IPS-20b (cell line): ENCODE data around the gene DYNLT2B.
"Not testable (repeated sequence)": the region's sequence is repeated elsewhere in the genome, so short reads cannot be mapped to it uniquely, and the experiment has no call there.

Experiments
- H3K27ac ChIP-seq: one replicate; pipeline ENCODE4 v1.5.1; 2013; ENCODE audit warnings: low read length
- H3K27me3 ChIP-seq: 2 replicates; pipeline ENCODE4 v1.6.1; 2013; ENCODE audit warnings: mild to moderate bottlenecking, low read length, inconsistent platforms; ENCODE audit not compliant: insufficient read depth
- H3K36me3 ChIP-seq: 2 replicates; pipeline ENCODE4 v1.6.1; 2013; ENCODE audit warnings: low read depth, mild to moderate bottlenecking, inconsistent platforms, low read length, moderate library complexity; ENCODE audit not compliant: insufficient read depth
- H3K4me1 ChIP-seq: 2 replicates; pipeline ENCODE4 v1.6.1; 2013; ENCODE audit warnings: mild to moderate bottlenecking, control low read depth, inconsistent platforms, low read length, moderate library complexity; ENCODE audit not compliant: insufficient read depth
- H3K4me3 ChIP-seq: 2 replicates; pipeline ENCODE4 v1.5.1; 2013; ENCODE audit warnings: mild to moderate bottlenecking, low read length, inconsistent platforms
- H3K9ac ChIP-seq: 2 replicates; pipeline ENCODE4 v1.6.1; 2013; ENCODE audit warnings: low read depth, mild to moderate bottlenecking, inconsistent platforms, low read length, moderate library complexity
- H3K9me3 ChIP-seq: 2 replicates; pipeline ENCODE4 v1.6.1; 2013; ENCODE audit warnings: mild to moderate bottlenecking, low read depth, low read length, inconsistent platforms; ENCODE audit not compliant: insufficient read depth

DYNLT2B gene

DNA sequence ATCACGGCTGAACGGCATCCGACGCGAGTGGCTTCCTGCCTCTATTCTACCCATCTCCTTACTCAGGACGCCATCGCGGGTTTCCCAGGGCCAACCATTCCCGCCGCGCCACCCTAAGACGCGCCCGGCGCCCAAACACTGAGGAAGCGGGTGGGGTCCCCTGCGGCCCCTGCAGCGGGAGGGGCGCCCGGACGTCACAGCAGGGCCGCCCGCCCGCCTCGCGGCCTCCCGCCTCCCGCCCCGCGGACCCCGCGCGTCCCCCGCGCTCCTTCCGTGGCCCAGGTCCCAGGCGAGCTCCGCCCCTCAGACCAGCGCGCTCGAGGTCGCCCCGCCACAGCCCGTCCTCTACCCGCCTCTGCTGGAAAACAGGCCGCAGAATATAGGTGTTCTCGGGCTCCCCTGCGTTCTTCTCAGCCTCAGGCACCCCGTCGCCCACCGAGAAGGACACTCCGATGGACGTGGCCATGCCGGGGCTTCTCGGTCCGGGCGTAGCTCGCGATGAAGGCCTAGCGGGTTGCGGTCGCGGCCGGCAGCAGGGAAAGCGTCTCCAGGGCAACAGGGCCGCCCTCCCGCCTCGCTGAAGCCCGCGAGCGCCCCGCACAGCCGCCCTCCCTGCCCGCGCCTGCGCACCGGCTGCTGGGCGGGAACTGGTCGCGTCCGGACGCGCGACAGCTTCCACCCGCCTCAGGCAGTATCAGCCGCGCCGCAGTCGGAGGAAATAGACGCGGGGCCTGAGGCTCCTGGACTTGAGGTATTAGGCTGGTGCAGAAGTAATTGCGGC lies at the start of gene DYNLT2B:
DYNLT2B (minus strand) TSS at position 554 of the 781 bp plus-strand sequence; CDS start at position 466, 88 bp downstream.
- Histone ChIP-seq H3K9ac (peak within 1 kb of the TSS; percentile 73; the same call in 1 of the 2 replicates), H3K4me3 (peak within 1 kb of the TSS; percentile 89), H3K4me1 (no peaks in the 10 kb centered on the region), H3K9me3 (no peaks in the 10 kb centered on the region), H3K36me3 (no peaks in the 10 kb centered on the region; the same call in 1 of the 2 replicates), H3K27me3 (no peaks in the 10 kb centered on the region), H3K27ac (no peak within 1 kb of the TSS)

- Histone ChIP-seq H3K4me3 (no peak overlapping the region), H3K36me3 (peaks cover 74% of the 10 kb centered on the region), H3K9ac (no peak overlapping the region)
Observed at GRCh38 chr3:196365736-196366135, 47.7 kb upstream of the DYNLT2B start.

DNA sequence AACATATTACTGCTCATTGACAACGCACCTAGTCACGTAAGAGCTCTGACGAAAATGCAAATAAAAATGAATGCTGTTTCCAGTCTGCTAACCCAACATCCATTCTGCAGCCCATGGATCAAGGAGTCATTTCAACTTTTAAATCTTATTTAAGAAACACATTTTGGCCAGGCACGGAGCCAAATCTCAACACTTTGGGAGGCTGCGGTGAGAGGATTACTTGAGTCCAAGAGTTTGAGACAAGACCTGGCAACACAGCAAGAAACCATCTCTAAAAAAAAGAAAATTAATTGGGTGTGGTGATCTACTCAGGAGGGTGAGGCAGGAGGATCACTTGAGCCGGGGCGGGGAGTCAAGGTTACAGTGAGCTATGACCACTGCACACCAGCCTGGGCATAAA lies 42.5 kb upstream of the DYNLT2B start:
- H3K36me3 ChIP-seq, result peaks cover 78% of the 10 kb centered on the region

More at GRCh38 chr3:196365736-196366135, 47.7 kb upstream of the DYNLT2B start:
- H3K9me3 ChIP-seq, result no peaks in the 10 kb centered on the region
- no peak overlapping the region for H3K27ac ChIP-seq
- no peaks in the 10 kb centered on the region for H3K4me1 ChIP-seq
- H3K27me3 ChIP-seq, result no peaks in the 10 kb centered on the region

GRCh38 chr3:196358540-196358939 lies 40.5 kb upstream of the DYNLT2B start:
- H3K9me3 ChIP-seq, H3K27me3 ChIP-seq, H3K27ac ChIP-seq, H3K4me1 ChIP-seq, H3K4me3 ChIP-seq, H3K9ac ChIP-seq: not testable (repeated sequence)
- H3K36me3 ChIP-seq, result peaks cover 86% of the 10 kb centered on the region

More for the DNA sequence above, 42.5 kb upstream of the DYNLT2B start:
- Histone ChIP-seq H3K27ac (no peak overlapping the region), H3K9ac (no peak overlapping the region), H3K4me3 (no peak overlapping the region), H3K27me3 (no peaks in the 10 kb centered on the region), H3K9me3 (no peaks in the 10 kb centered on the region), H3K4me1 (no peaks in the 10 kb centered on the region)

DNA sequence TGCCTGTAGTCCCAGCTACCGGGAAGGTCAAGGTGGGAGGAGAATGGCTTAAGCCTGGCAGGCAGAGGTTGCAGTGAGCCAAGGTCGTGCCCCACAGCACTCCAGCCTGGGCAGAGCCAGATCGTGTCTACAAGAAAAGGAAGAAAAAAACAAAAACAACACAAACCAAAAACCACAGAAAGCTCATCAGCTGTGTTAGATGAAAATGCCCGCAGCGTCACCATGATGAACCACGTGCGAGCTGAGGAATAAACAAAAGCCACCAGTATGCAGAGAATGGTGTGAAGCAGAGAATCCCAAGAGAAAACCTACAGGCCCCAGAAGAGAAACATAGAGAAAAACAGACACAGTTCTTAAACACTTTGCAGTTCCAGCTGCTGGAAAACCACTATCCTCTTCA lies 39.9 kb upstream of the DYNLT2B start:
- Histone ChIP-seq H3K4me3 (no peak overlapping the region), H3K9ac (no peak overlapping the region), H3K4me1 (no peaks in the 10 kb centered on the region), H3K27ac (no peak overlapping the region), H3K36me3 (peaks cover 91% of the 10 kb centered on the region), H3K9me3 (no peaks in the 10 kb centered on the region), H3K27me3 (no peaks in the 10 kb centered on the region)

DNA sequence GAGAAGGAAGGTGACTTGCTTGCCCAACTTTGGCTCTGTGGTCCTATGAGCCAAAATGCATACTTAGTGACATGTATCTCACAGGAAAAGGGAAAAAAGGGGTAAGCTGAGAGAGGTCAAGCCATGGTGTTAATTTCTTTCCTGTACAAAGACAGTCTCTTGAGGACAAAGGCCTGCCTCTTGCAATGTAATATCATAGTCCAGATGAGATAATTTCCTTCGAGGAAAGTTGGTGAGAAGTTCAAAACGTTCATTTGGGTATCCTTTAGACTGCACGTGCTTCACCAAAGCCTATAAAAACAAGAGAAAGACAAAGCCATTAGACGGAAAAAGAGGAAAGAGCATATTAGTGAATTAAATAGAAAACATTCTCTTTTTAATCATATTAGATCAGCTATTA lies 38.5 kb upstream of the DYNLT2B start:
- Histone ChIP-seq H3K4me3 (no peak overlapping the region), H3K36me3 (peaks cover 80% of the 10 kb centered on the region)

GRCh38 chr3:196355668-196356067 lies 37.6 kb upstream of the DYNLT2B start:
- no peaks in the 10 kb centered on the region for H3K4me1 ChIP-seq
- no peak overlapping the region for H3K27ac ChIP-seq
- no peaks in the 10 kb centered on the region for H3K27me3 ChIP-seq
- H3K9ac ChIP-seq, result no peak overlapping the region
- H3K36me3 ChIP-seq, result peaks cover 76% of the 10 kb centered on the region
- no peaks in the 10 kb centered on the region for H3K9me3 ChIP-seq
- H3K4me3 ChIP-seq, result no peak overlapping the region

More for the DNA sequence above, 38.5 kb upstream of the DYNLT2B start:
- Histone ChIP-seq H3K4me1 (no peaks in the 10 kb centered on the region), H3K27me3 (no peaks in the 10 kb centered on the region), H3K9ac (no peak overlapping the region), H3K27ac (no peak overlapping the region), H3K9me3 (no peaks in the 10 kb centered on the region)

DNA sequence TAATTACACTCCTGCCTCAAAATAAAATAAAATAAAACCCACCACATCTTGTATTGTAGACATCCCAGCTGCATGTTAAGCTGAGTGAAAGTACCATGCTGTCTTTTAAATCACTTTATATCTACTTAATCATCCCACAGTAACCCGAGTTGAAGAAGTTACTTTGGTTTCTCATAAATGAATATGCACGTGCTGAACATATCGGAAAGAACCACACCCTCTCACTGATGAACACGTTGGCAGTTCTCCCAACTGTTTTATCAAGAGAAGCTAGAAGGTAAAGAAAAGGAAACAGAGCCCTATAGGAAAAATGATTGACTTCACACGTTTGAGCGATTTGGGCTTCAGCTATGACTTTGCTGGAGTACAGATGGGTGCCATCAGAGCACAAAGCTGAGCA lies 36.1 kb upstream of the DYNLT2B start:
- H3K27me3 ChIP-seq, result no peaks in the 10 kb centered on the region
- H3K36me3 ChIP-seq, result peaks cover 74% of the 10 kb centered on the region
- H3K9me3 ChIP-seq, result no peaks in the 10 kb centered on the region
- H3K4me1 ChIP-seq, result no peaks in the 10 kb centered on the region
- no peak overlapping the region for H3K9ac ChIP-seq
- H3K4me3 ChIP-seq, result no peak overlapping the region
- no peak overlapping the region for H3K27ac ChIP-seq

- Histone ChIP-seq H3K4me1 (no peaks in the 10 kb centered on the region), H3K4me3 (no peak overlapping the region), H3K9me3 (no peaks in the 10 kb centered on the region), H3K36me3 (peaks cover 63% of the 10 kb centered on the region), H3K27me3 (no peaks in the 10 kb centered on the region), H3K27ac (no peak overlapping the region), H3K9ac (no peak overlapping the region)
Observed at GRCh38 chr3:196351541-196351940, 33.5 kb upstream of the DYNLT2B start.

- Histone ChIP-seq H3K9me3 (no peaks in the 10 kb centered on the region), H3K4me3 (no peak overlapping the region), H3K36me3 (peaks cover 49% of the 10 kb centered on the region), H3K9ac (no peak overlapping the region), H3K27ac (no peak overlapping the region), H3K27me3 (no peaks in the 10 kb centered on the region), H3K4me1 (no peaks in the 10 kb centered on the region)
Observed at GRCh38 chr3:196350067-196350466, 32.0 kb upstream of the DYNLT2B start.

- H3K27me3 ChIP-seq, result no peaks in the 10 kb centered on the region
Observed at GRCh38 chr3:196348698-196349097, 30.7 kb upstream of the DYNLT2B start.

GRCh38 chr3:196344663-196345062 lies 26.6 kb upstream of the DYNLT2B start:
- H3K4me1 ChIP-seq, result no peaks in the 10 kb centered on the region; the same call in 1 of the 2 replicates
- H3K9ac ChIP-seq, result no peak overlapping the region
- no peaks in the 10 kb centered on the region for H3K27me3 ChIP-seq
- H3K36me3 ChIP-seq, result peaks cover 18% of the 10 kb centered on the region
- H3K4me3 ChIP-seq, result no peak overlapping the region
- no peak overlapping the region for H3K27ac ChIP-seq
- no peaks in the 10 kb centered on the region for H3K9me3 ChIP-seq

More at GRCh38 chr3:196348698-196349097, 30.7 kb upstream of the DYNLT2B start:
- H3K9me3 ChIP-seq, result no peaks in the 10 kb centered on the region
- peaks cover 37% of the 10 kb centered on the region for H3K36me3 ChIP-seq
- H3K27ac ChIP-seq, result no peak overlapping the region
- H3K4me3 ChIP-seq, result no peak overlapping the region
- no peak overlapping the region for H3K9ac ChIP-seq
- H3K4me1 ChIP-seq, result no peaks in the 10 kb centered on the region
